ENCODE data around the gene TRIP12.
A peak's percentile ranks its signal among the peaks of the same experiment; 100 is the strongest.
"Not testable (repeated sequence)": the region's sequence is repeated elsewhere in the genome, so short reads cannot be mapped to it uniquely, and the experiment has no call there.

Gene TRIP12

GRCh38 chr2:229873123-229873581, 48.7 kb downstream of the TRIP12 start:
- DNase-seq = no peak

DNA sequence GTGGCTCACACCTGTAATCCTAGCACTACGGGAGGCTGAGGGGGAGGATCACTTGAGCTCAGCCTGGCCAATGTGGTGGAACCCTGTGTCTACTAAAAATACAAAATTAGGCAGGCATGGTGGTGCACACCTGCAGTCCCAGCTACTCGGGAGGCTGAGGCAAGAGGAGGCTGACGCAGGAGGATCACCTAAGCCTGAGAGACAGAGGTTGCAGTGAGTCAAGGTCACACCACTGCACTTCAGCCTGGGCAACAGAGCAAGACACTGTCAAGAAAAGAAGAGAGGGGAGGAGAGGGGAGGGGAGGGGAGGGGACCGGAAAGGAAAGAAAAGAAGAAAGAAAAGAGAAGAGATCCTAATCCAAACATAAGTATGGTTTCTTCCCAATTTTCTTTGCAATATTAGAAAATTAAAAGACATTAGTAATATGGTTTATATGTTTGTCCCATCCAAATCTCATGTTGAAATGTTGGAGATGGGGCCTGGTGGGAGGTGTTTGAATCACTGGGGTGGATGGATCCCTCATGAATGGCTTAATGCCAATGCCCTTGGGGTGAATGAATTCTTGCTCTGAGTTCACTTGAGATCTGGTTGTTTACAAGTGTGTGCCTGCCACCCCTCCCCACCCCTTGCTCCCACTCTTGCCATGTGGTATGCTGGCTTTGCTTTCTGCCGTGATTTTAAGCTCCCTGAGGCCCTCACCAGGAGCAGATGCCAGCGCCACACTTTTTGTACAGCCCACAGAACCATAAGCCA, 50.7 kb downstream of the TRIP12 start:
- no peak for DNase-seq

- no peak for DNase-seq
These were observed 52.6 kb downstream of the TRIP12 start for GRCh38 chr2:229869226-229869625.

- DNase-seq = no peak
These were observed 53.0 kb downstream of the TRIP12 start for GRCh38 chr2:229868794-229869193.

- no peak for DNase-seq
These were observed 56.8 kb downstream of the TRIP12 start for GRCh38 chr2:229865033-229865432.

- no peak for DNase-seq
These were observed 60.4 kb downstream of the TRIP12 start for GRCh38 chr2:229861431-229861830.

GRCh38 chr2:229860334-229860733, 61.5 kb downstream of the TRIP12 start:
- DNase-seq = no peak

GRCh38 chr2:229858351-229858750, 63.5 kb downstream of the TRIP12 start:
- no peak for DNase-seq

GRCh38 chr2:229857634-229858033, 64.2 kb downstream of the TRIP12 start:
- DNase-seq = no peak

- no peak for DNase-seq
These were observed 65.4 kb downstream of the TRIP12 start for GRCh38 chr2:229856413-229856812.

DNA sequence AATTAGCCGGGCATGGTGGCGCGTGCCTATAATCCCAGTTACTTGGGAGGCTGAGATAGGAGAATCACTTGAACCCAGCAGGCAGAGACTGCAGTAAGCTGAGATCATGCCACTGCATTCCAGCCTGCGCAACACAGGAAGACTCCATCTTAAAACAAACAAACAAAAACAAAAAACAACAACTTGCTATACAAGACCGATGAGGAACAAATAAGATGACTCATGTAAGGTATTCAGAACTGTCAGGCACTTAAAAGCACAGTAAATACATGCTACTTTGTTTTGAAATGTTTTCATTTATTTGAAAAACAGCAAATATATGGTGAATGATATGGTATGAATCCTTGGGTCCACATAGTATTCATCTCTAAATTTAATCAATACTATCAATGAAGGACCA, 66.7 kb downstream of the TRIP12 start:
- no peak for DNase-seq

GRCh38 chr2:229852565-229852964, 69.2 kb downstream of the TRIP12 start:
- DNase-seq = no peak

DNA sequence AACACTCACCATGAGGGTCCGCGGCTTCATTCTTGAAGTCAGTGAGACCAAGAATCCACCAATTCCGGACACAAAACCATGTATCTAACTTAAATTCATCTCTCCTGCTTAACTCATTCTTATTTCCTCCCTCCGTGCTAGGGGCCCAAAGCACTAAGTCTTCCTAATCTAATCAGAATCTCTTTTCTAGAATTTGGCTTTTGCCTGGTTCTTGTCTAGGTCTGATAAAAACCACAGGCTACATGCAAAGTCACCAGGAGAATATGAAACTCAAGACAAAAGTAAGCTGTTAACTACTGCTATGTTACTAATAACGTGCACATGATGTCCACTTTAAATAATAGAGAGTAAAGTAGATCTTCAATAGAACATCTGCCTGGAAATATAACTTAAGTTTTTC, 69.9 kb downstream of the TRIP12 start:
- DNase-seq = no peak

DNA sequence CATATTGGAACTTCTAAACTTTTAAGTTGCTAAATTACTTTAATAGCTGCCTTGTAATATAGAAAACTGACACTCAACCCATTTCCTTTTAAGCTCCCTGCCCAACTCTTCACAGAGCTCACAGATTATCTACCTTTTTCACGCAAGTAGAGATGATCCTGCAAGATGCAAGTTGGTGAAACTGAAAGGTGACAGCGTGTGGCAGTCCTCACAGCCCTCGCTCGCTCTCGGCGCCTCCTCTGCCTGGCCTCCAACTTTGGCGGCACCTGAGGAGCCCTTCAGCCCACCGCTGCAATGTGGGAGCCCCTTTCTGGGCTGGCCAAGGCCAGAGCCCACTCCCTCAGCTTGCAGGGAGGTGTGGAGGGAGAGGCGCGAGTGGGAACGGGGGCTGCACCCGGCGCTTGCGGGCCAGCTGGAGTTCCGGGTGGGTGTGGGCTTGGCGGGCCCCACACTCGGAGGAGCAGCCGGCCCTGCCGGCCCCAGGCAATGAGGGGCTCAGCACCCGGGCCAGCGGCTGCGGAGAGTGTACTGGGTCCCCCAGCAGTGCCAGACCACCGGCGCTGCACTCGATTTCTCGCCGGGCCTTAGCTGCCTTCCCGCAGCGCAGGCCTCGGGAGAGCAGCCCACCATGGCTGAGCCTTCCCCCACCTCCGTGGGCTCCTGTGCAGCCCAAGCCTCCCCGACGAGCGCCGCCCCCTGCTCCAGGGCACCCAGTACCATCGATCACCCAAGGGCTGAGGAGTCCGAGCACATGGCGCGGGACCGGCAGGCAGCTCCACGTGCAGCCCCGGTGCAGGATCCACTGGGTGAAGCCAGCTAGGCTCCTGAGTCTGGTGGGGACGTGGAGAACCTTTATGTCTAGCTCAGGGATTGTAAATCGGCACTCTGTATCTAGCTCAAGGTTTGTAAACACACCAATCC, 71.2 kb downstream of the TRIP12 start:
- not testable (repeated sequence) for DNase-seq

GRCh38 chr2:229849073-229849472, 72.7 kb downstream of the TRIP12 start:
- DNase-seq = no peak

GRCh38 chr2:229843613-229844012, 78.2 kb downstream of the TRIP12 start:
- DNase-seq = no peak

DNA sequence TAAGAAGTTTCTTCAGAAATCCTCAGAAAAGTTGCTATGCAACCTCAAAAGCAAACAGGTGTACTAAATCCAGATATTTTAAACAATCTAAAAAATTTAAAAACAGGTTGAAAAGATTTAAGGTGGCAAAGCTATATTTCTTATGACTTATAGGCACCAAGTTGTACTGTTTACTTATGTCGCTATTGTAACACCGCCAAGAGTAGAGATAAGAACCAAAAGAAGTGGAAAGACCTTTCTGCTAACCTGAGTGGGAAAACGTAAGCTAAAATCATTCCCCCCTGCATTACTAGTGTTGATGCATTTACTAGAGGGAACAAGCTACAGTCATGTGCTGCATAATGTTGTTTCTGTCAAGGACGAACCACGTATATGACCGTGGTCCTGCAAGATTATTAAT, 83.1 kb downstream of the TRIP12 start:
- DNase-seq = no peak

GRCh38 chr2:229836847-229837246, 85.0 kb downstream of the TRIP12 start:
- DNase-seq = no peak

DNA sequence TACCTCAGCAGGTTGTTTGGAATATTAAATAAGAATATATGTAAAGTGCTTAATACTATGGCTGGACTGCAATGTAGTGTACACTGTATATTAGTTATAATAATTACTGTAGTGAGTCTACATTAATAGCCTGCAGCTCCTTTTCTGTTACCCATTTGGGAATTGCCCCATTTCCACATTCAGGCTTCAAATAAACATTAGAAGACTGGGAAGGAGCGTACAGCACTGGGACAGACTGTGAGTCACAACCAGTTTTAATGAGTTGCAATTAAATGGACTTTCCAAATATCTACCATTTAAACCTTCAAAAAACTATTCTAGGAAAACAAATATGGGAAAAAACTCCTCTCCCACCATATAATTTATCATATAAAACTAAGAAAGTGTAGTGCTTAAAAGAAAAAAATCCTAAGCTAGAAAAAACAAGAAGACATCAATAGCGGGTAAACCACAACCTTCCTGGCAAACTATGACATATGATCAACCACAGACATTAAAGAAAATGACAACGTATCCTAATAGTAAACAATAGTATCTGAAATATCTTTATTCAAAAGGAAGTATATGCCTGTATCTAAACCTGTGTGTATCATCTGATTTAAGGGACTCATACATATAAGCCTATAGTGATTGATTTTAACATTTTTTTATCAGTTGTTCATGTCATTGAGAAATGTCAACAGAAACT, 86.1 kb downstream of the TRIP12 start:
- DNase-seq = peak; percentile 18 to 51

DNA sequence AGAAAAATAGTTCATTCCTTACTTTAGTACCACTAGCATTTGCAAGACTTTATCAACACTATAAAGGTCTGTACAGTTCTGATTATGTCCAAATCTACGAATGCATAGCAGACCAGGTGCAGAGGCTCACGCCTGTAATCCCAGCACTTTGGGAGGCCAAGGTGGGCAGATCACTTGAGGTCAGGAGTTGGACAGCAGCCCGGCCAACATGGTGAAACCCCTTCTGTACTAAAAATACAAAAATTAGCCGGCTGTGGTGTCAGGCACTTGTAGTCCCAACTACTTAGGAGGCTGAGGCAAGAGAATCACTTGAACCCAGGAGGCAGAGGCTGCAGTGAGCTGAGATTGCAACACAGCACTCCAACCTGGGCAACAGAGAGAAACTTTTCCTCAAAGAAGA, 87.4 kb downstream of the TRIP12 start:
- not testable (repeated sequence) for DNase-seq

- no peak for DNase-seq
These were observed 89.3 kb downstream of the TRIP12 start for GRCh38 chr2:229832510-229832898.

GRCh38 chr2:229831805-229832509, 89.9 kb downstream of the TRIP12 start:
- DNase-seq = no peak

- DNase-seq = no peak
These were observed 96.3 kb downstream of the TRIP12 start for GRCh38 chr2:229825476-229825875.

Data from NCI-H1930 (cell line).